GM12878 (cell line): ENCODE results near the gene CLDN5. TPM values are rescaled to one million over a fixed set of nuclear protein-coding genes. Genes with fewer than 3 reads are reported as not detected.

Experiments used
- ATAC-seq: fragments of 200-7000 bp; cut with Tn5 transposase; 3 replicates; pipeline ENCODE4 v1.9.1; 2020; ENCODE audit warnings: mild to moderate bottlenecking, moderate library complexity
- BruUV-seq: library from RNA; stranded (reverse); fragments of 400-500 nt; replicated peaks from 2 replicates; lab custom pipeline; 2021; lab: Mats Ljungman, UMichigan
- CTCF ChIA-PET: fragments of 300-600 bp; sonication (Branson Sonifier 250); formaldehyde crosslinking; extraction: SDS; loops from one replicate; lab custom pipeline; 2021; ENCODE audit warnings: inconsistent platforms; lab: Yijun Ruan, JAX
- POLR2A ChIA-PET: fragments of 350-600 bp; formaldehyde crosslinking; extraction: SDS; loops from one replicate; lab custom pipeline; 2021; ENCODE audit warnings: inconsistent platforms; lab: Charles Lee
- RAD21 ChIA-PET: fragments of 300-600 bp; sonication (Branson Sonifier 250); formaldehyde crosslinking; loops from one replicate; lab custom pipeline; 2023; ENCODE audit warnings: antibody characterized with exemption; ENCODE audit not compliant: unreplicated experiment; lab: Charles Lee
- SMC1A ChIA-PET: fragments of 300-600 bp; sonication (Branson Sonifier 250); formaldehyde crosslinking; loops from one replicate; lab custom pipeline; 2023; ENCODE audit not compliant: unreplicated experiment, uncharacterized antibody; lab: Charles Lee
- DNase-seq: peaks from one replicate; pipeline ENCODE4 v3.0.0-alpha.2; 2011; ENCODE audit warnings: low read depth, low spot score
- FAIRE-seq: peaks from 3 replicates; lab custom pipeline; 2011; peaks lifted over from hg19 to GRCh38; lab: Jason Lieb, UNC
- H2AFZ ChIP-seq: 2 replicates; pipeline ENCODE4 v1.6.0; 2011; ENCODE audit warnings: low read depth, low read length, control low read depth; ENCODE audit not compliant: control insufficient read depth
- H3K27ac ChIP-seq: 2 replicates; pipeline ENCODE4 v1.5.1; 2011; ENCODE audit warnings: control low read depth; ENCODE audit not compliant: control insufficient read depth, insufficient read depth
- H3K27me3 ChIP-seq, 2 experiments: replicated peaks in 1 of 2; 2 replicates each; pipeline versions ENCODE4 v1.6.0 to v1.6.1; 2011; ENCODE audit warnings: low read length in 1 of 2; ENCODE audit not compliant: control insufficient read depth in 2 of 2, insufficient read depth in 2 of 2
- H3K36me3 ChIP-seq, 2 experiments: 2 replicates each; pipeline ENCODE4 v1.5.1; 2011; ENCODE audit warnings: low read length in 1 of 2; ENCODE audit not compliant: control insufficient read depth in 2 of 2, insufficient read depth in 2 of 2
- H3K4me1 ChIP-seq: 2 replicates; pipeline ENCODE4 v1.6.1; 2011; ENCODE audit warnings: mild to moderate bottlenecking, low read length, moderate library complexity, mixed read lengths; ENCODE audit not compliant: control insufficient read depth, insufficient read depth
- H3K4me2 ChIP-seq: 2 replicates; pipeline ENCODE4 v1.6.0; 2011; ENCODE audit warnings: control low read depth; ENCODE audit not compliant: control insufficient read depth, insufficient read depth
- H3K4me3 ChIP-seq: fragments of 200-600 bp; sonication (generic); 2 replicates; pipeline ENCODE4 v1.5.1; 2016
- H3K79me2 ChIP-seq: 2 replicates; pipeline ENCODE4 v1.6.0; 2011; ENCODE audit warnings: low read length; ENCODE audit not compliant: control insufficient read depth, insufficient read depth
- H3K9ac ChIP-seq: 2 replicates; pipeline ENCODE4 v1.8.0; 2011; ENCODE audit warnings: low read length, control low read depth, mixed read lengths; ENCODE audit not compliant: control insufficient read depth, insufficient read depth
- H3K9me3 ChIP-seq: replicated peaks from 3 replicates; pipeline ENCODE4 v1.5.1; 2011; ENCODE audit warnings: mild to moderate bottlenecking, low read length; ENCODE audit not compliant: control insufficient read depth, insufficient read depth
- H4K20me1 ChIP-seq: 2 replicates; pipeline ENCODE4 v1.6.0; 2011; ENCODE audit not compliant: control insufficient read depth, insufficient read depth
- FOXK2 ChIP-seq: fragments of 450-650 bp; IDR thresholded peaks from 2 replicates; pipeline ENCODE4 v1.6.1; 2017; ENCODE audit warnings: mild to moderate bottlenecking, moderate library complexity
- HDGF ChIP-seq: fragments of 450-650 bp; IDR thresholded peaks from 2 replicates; pipeline ENCODE4 v1.6.1; 2016; ENCODE audit warnings: antibody characterized with exemption
- NR2C2 ChIP-seq: IDR thresholded peaks from 2 replicates; pipeline ENCODE4 v1.6.1; 2011; ENCODE audit warnings: borderline replicate concordance, low read depth; ENCODE audit not compliant: control insufficient read depth, insufficient read length
- PRDM15 ChIP-seq: fragments of 450-650 bp; formaldehyde crosslinking; IDR thresholded peaks from 2 replicates; pipeline ENCODE4 v1.4.0; 2020; ENCODE audit warnings: mild to moderate bottlenecking, moderate library complexity
- WGBS: methylation state at CpG from one replicate; pipeline ENCODE4 v1.1.6; 2016; ENCODE audit warnings: low lambda C conversion rate; ENCODE audit not compliant: insufficient replicate concordance, insufficient coverage; ENCODE audit errors: missing lambda C conversion rate; 5-methylcytosine and 5-hydroxymethylcytosine counted together
- in situ Hi-C: fragments of 300-500 bp; cut with MboI; formaldehyde crosslinking; loops from 9 replicates; pipeline ENCODE4 v1.14.3; 2018; ENCODE audit warnings: mixed read lengths
- intact Hi-C: fragments of 100-400 bp; cut with micrococcal nuclease; formaldehyde crosslinking; loops from one replicate; pipeline ENCODE4 v1.14.2; 2022; ENCODE audit not compliant: unreplicated experiment
- polyA plus RNA-seq, 11 experiments: library from polyadenylated mRNA; depleted of rRNA in 4 of 11; unstranded in 6 of 11; stranded (reverse) in 5 of 11; fragments of >200 nt; fragmentation: Nextera tagmentation in 4 of 11; fragmentation: Illumina TruSeq in 1 of 11; extraction: Ambion mirVana in 4 of 11; extraction: Trizol in 1 of 11; gene quantifications; 1 replicate in 1 of 11; 2 replicates in 10 of 11; pipeline versions ENCODE4 v1.2.1 to v1.2.3, GENCODE V29; 2011 to 2016; ENCODE audit warnings: inconsistent platforms in 2 of 11, missing spikeins in 2 of 11, low read depth in 1 of 11
- total RNA-seq, 4 experiments: library from RNA; depleted of rRNA in 3 of 4; stranded (reverse); fragments of >200 nt in 3 of 4; fragmentation: Illumina TruSeq in 1 of 4; extraction: Trizol in 1 of 4; gene quantifications; 2 replicates each; pipeline versions ENCODE4 v1.2.1 to v1.2.3, GENCODE V29; 2013 to 2021
- TF ChIP-seq, protein P1 (sequence below): fragments of 450-650 bp; IDR thresholded peaks from 2 replicates; pipeline ENCODE4 v1.6.1; 2017; ENCODE audit warnings: borderline replicate concordance

CLDN5 gene
- total and polyA plus RNA-seq, 10 of the 15 experiments (the other 5 are each of a cell fraction or from before 2014, with no cell fraction given) = 0.15 TPM; not detected in 9

GRCh38 chr22:19555651-19556050 is 31.4 kb upstream of the CLDN5 start (continued):
- TF ChIP-seq NR2C2 (no peak), FOXK2 (no peak), HDGF (no peak)

DNA sequence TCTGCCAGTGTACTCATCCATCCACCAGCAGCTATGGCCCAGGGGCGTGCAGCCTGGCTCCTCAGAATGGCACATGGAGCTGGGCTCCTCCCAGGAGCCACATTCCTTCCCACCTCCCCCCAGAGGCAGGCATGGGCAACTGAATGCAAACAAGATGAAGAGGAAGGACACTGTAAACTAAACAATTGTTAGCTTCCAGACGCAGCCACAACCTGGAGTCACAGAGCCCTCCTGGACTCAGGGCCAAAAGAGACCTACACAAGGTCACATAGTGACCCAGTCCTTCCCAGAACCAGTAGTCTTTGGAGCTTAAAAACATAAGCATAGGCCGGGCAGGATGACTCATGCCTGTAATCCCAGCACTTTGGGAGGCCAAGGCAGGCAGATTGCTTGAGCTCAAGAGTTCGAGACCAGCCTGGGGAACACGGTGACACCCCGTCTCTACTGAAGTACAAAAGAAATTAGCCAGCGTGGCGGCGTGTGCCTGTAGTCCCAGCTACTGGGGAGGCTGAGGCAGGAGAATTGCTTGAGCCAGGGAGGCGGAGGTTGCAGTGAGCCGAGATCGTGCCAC is 30.7 kb upstream of the CLDN5 start:
- Histone ChIP-seq H2AFZ (no peak overlapping the region), H3K79me2 (no peaks in the 10 kb centered on the region), H3K4me3 (no peak overlapping the region), H3K27ac (no peak overlapping the region), H3K9me3 (no peaks in the 10 kb centered on the region; the same call in 2 of the 3 replicates), H3K4me2 (no peak overlapping the region), H3K27me3 (no peaks in the 10 kb centered on the region; a peak in 1 of 4 replicates), H4K20me1 (no peaks in the 10 kb centered on the region), H3K9ac (no peak overlapping the region), H3K4me1 (no peaks in the 10 kb centered on the region), H3K36me3 (no peaks in the 10 kb centered on the region)
- ATAC-seq (no peak), FAIRE-seq (no peak), DNase-seq (no peak)
- no peak for TF ChIP-seq HDGF
- in situ Hi-C loops = no loop called here
- ChIA-PET RAD21 (interaction anchor here (1.2 kb wide), 1 partner anchor 75 kb away, joined by 4 read pairs; no protein-coding TSS in a partner anchor), CTCF (interaction anchor here (0.5 to 1.1 kb wide), 2 partner anchors 14 to 1872 kb away, joined by 3 read pairs; no protein-coding TSS in a partner anchor), POLR2A (no interaction called here), SMC1A (no interaction called here)
- intact Hi-C loops = no loop called here
- 44% methylated on average over 12 of the region's 12 CpGs for WGBS
- no TSS peak for BruUV-seq

DNA sequence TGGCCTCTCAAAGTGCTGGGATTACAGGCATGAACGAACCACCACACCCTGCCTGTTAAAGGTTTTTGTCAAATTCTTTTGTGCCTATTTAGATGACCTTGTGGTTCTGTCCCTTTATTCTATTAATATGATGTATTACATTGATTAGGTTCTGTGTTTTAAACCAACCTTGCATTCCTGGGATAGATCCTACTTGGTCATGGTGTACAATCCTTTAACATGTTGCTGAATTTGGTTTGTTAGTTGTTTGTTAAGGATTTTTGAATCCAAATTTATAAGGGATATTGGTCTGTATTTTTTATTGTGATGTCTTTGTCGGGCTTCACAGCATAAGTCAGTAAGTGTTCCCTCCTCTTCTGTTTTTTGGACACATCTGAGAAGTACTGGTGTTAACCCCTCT is 29.0 kb upstream of the CLDN5 start:
- no peak for DNase-seq
- no peak overlapping the region for H3K9ac ChIP-seq
- H3K36me3 ChIP-seq = no peaks in the 10 kb centered on the region
- no peaks in the 10 kb centered on the region; the same call in 2 of the 3 replicates for H3K9me3 ChIP-seq
- POLR2A ChIA-PET = no interaction called here
- no peak overlapping the region for H3K4me2 ChIP-seq
- CTCF ChIA-PET = no interaction called here
- H3K4me1 ChIP-seq = no peaks in the 10 kb centered on the region
- no TSS peak for BruUV-seq
- no peaks in the 10 kb centered on the region for H4K20me1 ChIP-seq
- RAD21 ChIA-PET = no interaction called here
- H3K27me3 ChIP-seq = no peaks in the 10 kb centered on the region; a peak in 1 of 4 replicates
- SMC1A ChIA-PET = no interaction called here
- no peak for FAIRE-seq
- no peak overlapping the region for H3K27ac ChIP-seq
- H2AFZ ChIP-seq = no peak overlapping the region
- in situ Hi-C loops (no loop called here), intact Hi-C loops (no loop called here)
- H3K4me3 ChIP-seq = no peak overlapping the region
- no peaks in the 10 kb centered on the region for H3K79me2 ChIP-seq
- no peak for ATAC-seq
- WGBS = 23% methylated on average over 2 of the region's 2 CpGs
- TF ChIP-seq, protein P1, sequence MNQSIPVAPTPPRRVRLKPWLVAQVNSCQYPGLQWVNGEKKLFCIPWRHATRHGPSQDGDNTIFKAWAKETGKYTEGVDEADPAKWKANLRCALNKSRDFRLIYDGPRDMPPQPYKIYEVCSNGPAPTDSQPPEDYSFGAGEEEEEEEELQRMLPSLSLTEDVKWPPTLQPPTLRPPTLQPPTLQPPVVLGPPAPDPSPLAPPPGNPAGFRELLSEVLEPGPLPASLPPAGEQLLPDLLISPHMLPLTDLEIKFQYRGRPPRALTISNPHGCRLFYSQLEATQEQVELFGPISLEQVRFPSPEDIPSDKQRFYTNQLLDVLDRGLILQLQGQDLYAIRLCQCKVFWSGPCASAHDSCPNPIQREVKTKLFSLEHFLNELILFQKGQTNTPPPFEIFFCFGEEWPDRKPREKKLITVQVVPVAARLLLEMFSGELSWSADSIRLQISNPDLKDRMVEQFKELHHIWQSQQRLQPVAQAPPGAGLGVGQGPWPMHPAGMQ = no peak
- no peak for TF ChIP-seq PRDM15
